Panc1 (cell line): ENCODE data around the gene CCDC182. TPM values are rescaled to one million over a fixed set of nuclear protein-coding genes. Genes with fewer than 3 reads are reported as not detected.

ENCODE experiments used
- ATAC-seq: fragments of 200-7000 bp; cut with Tn5 transposase; 2 replicates; pipeline ENCODE4 v1.9.1; 2020; ENCODE audit warnings: mild to moderate bottlenecking, moderate library complexity
- BruUV-seq: library from RNA; stranded (reverse); fragments of 400-500 nt; replicated peaks from 2 replicates; lab custom pipeline; 2021; lab: Mats Ljungman, UMichigan
- CTCF ChIA-PET: fragments of 300-600 bp; sonication (Branson Sonifier 250); formaldehyde crosslinking; loops from one replicate; lab custom pipeline; 2022; ENCODE audit warnings: antibody characterized with exemption; lab: Charles Lee
- POLR2A ChIA-PET: fragments of 300-600 bp; sonication (Branson Sonifier 250); formaldehyde crosslinking; loops from one replicate; lab custom pipeline; 2022; ENCODE audit warnings: antibody characterized with exemption; lab: Charles Lee
- DNase-seq: peaks from one replicate; pipeline ENCODE4 v3.0.0-alpha.2; 2010; ENCODE audit warnings: low read depth, low spot score
- H3K27ac ChIP-seq: 2 replicates; pipeline ENCODE4 v1.5.1; 2011; ENCODE audit warnings: mild to moderate bottlenecking, low read length, inconsistent platforms
- H3K27me3 ChIP-seq: fragments of 200-500 bp; sonication (Bioruptor generic); 2 replicates; pipeline ENCODE4 v1.6.0; 2014; ENCODE audit warnings: low read length, inconsistent platforms; ENCODE audit not compliant: control insufficient read depth, insufficient read depth
- H3K36me3 ChIP-seq: fragments of 200-500 bp; sonication (Bioruptor generic); 2 replicates; pipeline ENCODE4 v1.5.1; 2014; ENCODE audit warnings: inconsistent platforms, mild to moderate bottlenecking, low read length, moderate library complexity; ENCODE audit not compliant: control insufficient read depth, insufficient read depth
- H3K4me1 ChIP-seq: 2 replicates; pipeline ENCODE4 v1.5.1; 2011; ENCODE audit warnings: inconsistent platforms, mild to moderate bottlenecking, low read length, moderate library complexity; ENCODE audit not compliant: control insufficient read depth, insufficient read depth
- H3K4me3 ChIP-seq, 2 experiments: 2 replicates each; pipeline ENCODE4 v1.5.1; 2011 to 2012; ENCODE audit warnings: low read depth in 2 of 2, low read length in 2 of 2, mild to moderate bottlenecking in 2 of 2, inconsistent platforms in 1 of 2, moderate library complexity in 1 of 2
- H3K9me3 ChIP-seq: fragments of 200-500 bp; sonication (Bioruptor generic); 2 replicates; pipeline ENCODE4 v1.5.1; 2014; ENCODE audit warnings: low read depth, mild to moderate bottlenecking, inconsistent platforms, low read length, moderate library complexity; ENCODE audit not compliant: control insufficient read depth, insufficient read depth
- POLR2AphosphoS5 ChIP-seq: IDR thresholded peaks from 2 replicates; pipeline ENCODE4 v1.6.1; 2012; ENCODE audit warnings: mild to moderate bottlenecking, low read depth, low read length, moderate library complexity
- REST ChIP-seq, 2 experiments: IDR thresholded peaks; 2 replicates each; pipeline ENCODE4 v1.6.1; 2011 to 2012; ENCODE audit warnings: low read depth in 2 of 2, control low read depth in 1 of 2, low read length in 1 of 2, mild to moderate bottlenecking in 1 of 2, moderate library complexity in 1 of 2; ENCODE audit not compliant: insufficient read depth in 1 of 2
- SIN3A ChIP-seq: IDR thresholded peaks from 2 replicates; pipeline ENCODE4 v1.6.1; 2012; ENCODE audit warnings: low read depth, mild to moderate bottlenecking, low read length, moderate library complexity, borderline replicate concordance; ENCODE audit not compliant: insufficient read depth
- TCF7L2 ChIP-seq: IDR thresholded peaks from 2 replicates; pipeline ENCODE4 v1.6.1; 2011; ENCODE audit warnings: mild to moderate bottlenecking, low read depth, low read length, inconsistent platforms
- in situ Hi-C: cut with HindIII; loops from 2 replicates; pipeline ENCODE4 v1.10.0; 2016; ENCODE audit warnings: low sequenced_read_pairs, low pct_unique_long_range_greater_than_20kb
- intact Hi-C: fragments of 100-400 bp; cut with micrococcal nuclease; formaldehyde crosslinking; loops from one replicate; pipeline ENCODE4 v1.10.0; 2022; ENCODE audit not compliant: unreplicated experiment
- total RNA-seq: library from RNA; stranded (reverse); gene quantifications from one replicate; pipeline ENCODE4 v1.2.1, GENCODE V29; 2021; ENCODE audit not compliant: unreplicated experiment
- TF ChIP-seq, protein P1 (sequence below): fragments of 450-650 bp; IDR thresholded peaks from 2 replicates; pipeline ENCODE4 v1.5.1; 2017; ENCODE audit warnings: mild to moderate bottlenecking

CCDC182 gene
- total RNA-seq, 1 experiment from 2014 or later = not detected

DNA sequence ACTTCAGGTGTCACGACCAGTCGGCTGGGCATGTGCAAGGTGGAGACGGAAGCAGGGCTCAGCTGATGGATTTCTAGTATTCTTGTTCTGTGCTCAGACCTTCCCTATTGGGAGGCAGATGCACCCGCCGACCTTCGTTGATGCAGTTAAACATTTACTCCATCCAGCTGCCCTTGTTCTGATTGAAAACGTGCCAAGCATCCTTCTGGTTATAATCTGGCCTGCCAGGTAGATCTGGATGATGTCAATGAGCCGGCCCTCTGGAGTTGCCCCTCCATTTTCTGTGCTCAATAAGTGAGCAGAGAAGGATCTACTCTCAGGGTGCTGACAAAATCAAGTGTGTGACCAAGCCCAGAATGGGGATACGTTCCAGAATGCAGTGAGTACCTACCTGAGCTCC, 38.3 kb downstream of the CCDC182 start:
- in situ Hi-C loops (no loop called here), intact Hi-C loops (no loop called here)
- H3K4me1 ChIP-seq = no peaks in the 10 kb centered on the region
- CTCF ChIA-PET = no interaction called here
- H3K4me3 ChIP-seq = no peak overlapping the region
- H3K36me3 ChIP-seq = no peaks in the 10 kb centered on the region
- no peak for ATAC-seq
- H3K9me3 ChIP-seq = no peaks in the 10 kb centered on the region
- peaks cover 14% of the 10 kb centered on the region for H3K27me3 ChIP-seq
- BruUV-seq = no TSS peak
- POLR2A ChIA-PET = no interaction called here
- DNase-seq = no peak
- TF ChIP-seq POLR2AphosphoS5 (no peak), REST (IDR thresholded peaks at IDR 0.05; ENCODE audit: insufficient read depth in 1 of 2, low read depth in 2 of 2, low read length in 1 of 2) (no peak), SIN3A (no peak), TCF7L2 (no peak)
- TF ChIP-seq, protein P1, sequence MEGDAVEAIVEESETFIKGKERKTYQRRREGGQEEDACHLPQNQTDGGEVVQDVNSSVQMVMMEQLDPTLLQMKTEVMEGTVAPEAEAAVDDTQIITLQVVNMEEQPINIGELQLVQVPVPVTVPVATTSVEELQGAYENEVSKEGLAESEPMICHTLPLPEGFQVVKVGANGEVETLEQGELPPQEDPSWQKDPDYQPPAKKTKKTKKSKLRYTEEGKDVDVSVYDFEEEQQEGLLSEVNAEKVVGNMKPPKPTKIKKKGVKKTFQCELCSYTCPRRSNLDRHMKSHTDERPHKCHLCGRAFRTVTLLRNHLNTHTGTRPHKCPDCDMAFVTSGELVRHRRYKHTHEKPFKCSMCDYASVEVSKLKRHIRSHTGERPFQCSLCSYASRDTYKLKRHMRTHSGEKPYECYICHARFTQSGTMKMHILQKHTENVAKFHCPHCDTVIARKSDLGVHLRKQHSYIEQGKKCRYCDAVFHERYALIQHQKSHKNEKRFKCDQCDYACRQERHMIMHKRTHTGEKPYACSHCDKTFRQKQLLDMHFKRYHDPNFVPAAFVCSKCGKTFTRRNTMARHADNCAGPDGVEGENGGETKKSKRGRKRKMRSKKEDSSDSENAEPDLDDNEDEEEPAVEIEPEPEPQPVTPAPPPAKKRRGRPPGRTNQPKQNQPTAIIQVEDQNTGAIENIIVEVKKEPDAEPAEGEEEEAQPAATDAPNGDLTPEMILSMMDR = no peak
- H3K27ac ChIP-seq = no peak overlapping the region

- TF ChIP-seq REST (IDR thresholded peaks at IDR 0.05; ENCODE audit: insufficient read depth in 1 of 2, low read depth in 2 of 2, low read length in 1 of 2) (no peak), SIN3A (no peak), TCF7L2 (no peak), POLR2AphosphoS5 (no peak)
- TF ChIP-seq, protein P1 = no peak
- H3K4me1 ChIP-seq = no peaks in the 10 kb centered on the region
- intact Hi-C loops = no loop called here
- ChIA-PET CTCF (interaction anchor here (0.6 kb wide), 1 partner anchor 77 kb away, joined by 6 read pairs; no protein-coding TSS in a partner anchor), POLR2A (interaction anchor here (0.6 kb wide), 1 partner anchor 66 kb away, joined by 3 read pairs; no protein-coding TSS in a partner anchor)
- peaks cover 12% of the 10 kb centered on the region for H3K27me3 ChIP-seq
- no peaks in the 10 kb centered on the region for H3K9me3 ChIP-seq
- no peak overlapping the region for H3K27ac ChIP-seq
- BruUV-seq = no TSS peak
- ATAC-seq (no peak), DNase-seq (no peak)
- H3K36me3 ChIP-seq = no peaks in the 10 kb centered on the region
- in situ Hi-C loops = no loop called here
- H3K4me3 ChIP-seq = no peak overlapping the region
Measured at GRCh38 chr17:57705921-57706695, 39.0 kb downstream of the CCDC182 start.
